Stimulated activated CD8-positive, alpha-beta memory T cell treated with anti-CD3 and anti-CD28 coated beads, Interleukin-7, amount 100 ng/mL, for 24 hours (primary cell): ENCODE results near the gene WDTC1.

Source experiments
- DNase-seq: peaks from one replicate; pipeline ENCODE4 v3.0.0-alpha.2; 2020; ENCODE audit warnings: low read depth

Gene WDTC1

DNA sequence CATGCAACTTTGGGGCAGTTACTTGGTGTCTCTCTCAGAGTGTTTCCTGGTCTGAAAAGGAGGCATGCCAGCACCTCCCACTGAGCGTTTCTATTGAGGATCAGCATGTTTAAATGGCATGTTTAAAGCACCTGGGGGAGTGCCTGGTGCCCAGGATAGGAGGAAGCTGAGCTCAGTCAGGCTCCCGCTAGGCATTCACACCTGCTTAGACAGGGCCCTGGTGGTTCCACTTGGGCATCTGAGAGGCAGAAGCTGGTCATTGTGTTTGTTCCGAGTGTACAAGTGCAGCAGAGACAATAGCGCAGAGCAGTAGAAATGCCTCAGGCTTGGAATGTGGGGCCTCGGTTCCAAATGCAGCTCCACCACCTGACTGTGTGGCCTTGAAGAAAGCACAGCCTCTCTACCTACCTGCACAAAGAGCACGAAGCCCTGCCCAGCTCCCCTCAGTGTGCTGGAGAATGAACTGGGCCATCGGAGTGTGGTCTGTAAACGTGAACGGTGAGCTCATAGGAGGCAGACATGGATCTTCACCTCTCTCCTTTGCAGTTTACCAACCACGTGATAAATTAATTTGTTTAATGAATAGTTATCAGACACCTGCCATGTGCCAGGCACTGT is 67.3 kb downstream of the WDTC1 start:
- no peak for DNase-seq

DNA sequence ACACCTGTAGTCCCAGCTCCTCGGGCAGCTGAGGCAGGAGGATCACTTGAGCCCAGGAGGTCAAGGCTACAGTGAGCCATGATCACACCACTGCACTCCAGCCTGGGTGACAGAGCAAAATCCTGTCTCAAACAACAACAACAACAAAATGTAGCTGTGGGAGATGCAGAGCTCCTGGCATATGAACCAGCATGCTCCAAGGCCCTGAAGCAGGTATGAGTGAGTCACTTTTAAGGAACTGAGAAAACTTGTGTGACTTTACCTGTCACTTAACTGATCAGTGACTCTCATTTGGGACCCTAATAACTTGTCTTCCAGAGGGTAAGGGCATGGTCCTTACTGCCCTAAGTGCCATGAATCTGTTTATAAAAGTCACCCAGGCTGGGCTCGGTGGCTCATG is 68.2 kb downstream of the WDTC1 start:
- no peak for DNase-seq

DNA sequence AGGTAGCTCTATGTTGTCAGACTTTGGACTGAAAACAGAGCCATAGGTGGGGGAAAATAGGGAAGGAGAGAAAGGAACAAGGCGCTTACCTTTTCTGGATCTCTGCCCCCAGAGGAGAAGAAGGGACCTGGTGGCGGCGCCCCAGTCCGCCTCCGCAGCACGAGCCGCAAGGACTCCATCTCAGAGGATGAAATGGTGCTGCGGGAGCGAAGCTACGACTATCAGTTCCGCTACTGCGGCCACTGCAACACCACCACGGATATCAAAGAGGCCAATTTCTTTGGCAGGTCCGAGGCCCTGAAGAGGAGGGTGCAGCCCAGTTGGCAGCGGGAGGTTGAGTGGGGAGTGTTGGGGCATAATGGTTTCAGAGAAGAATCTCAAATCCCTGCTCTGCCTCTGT is 69.1 kb downstream of the WDTC1 start:
- DNase-seq, result no peak

DNA sequence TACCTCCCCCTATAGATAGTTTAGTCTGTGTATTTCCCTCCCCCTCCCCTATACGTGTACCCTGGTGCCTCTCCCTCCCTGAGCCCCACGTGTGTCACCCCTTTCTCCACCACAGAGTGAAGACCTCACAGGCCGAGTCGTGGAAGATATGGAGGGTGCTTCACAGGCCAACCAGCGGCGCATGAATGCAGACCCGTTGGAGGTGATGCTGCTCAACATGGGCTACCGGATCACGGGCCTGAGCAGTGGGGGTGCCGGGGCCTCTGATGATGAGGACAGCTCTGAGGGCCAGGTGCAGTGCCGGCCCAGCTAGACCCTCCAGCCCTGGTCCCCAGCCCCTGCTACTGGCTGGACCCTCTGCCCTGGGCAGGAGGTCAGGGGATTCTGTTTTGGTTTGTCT is 71.6 kb downstream of the WDTC1 start:
- DNase-seq, result no peak

DNA sequence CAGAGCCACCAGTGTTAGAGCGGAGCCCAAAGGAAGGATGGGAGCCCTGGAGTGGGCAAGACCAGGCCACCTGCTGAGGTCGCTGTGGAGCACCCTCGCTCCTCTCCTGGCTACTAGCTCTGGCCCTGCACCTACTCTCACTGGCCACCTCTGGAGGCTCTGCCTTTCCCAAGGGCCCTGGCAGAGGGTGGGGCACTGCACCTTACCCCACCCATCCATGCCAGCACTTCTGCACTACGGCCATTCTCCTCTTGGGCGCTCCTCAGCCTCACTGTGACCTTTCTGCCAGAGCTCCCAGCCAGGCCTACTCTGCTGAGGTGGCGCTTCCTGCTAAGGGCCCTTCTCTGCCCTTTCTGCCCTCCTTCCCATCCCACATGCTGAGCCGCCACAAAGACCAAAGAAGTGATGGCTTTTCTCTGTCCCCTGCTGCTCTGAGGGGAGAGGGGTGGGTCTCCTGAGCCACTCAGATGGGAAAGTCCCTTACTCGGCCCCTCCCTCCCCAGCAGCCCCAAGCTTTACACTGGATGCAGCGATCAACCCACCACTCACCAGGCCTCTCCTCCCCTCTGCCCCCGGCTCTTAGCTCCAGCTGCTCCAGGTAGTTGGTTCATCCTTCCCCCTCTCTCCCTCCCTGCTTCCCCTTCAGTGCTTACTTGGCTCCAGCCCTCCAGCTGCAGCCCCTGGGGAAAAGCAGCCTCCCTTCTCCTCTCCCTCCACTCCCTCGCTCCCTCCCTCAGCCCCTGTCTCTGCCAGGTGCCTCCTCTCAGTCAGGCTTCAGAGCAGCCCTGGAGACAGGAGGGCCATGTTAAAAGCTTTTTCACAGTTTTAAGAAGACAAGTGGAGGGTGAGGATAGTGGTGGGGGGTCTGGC is 72.7 kb downstream of the WDTC1 start:
- no peak for DNase-seq

GRCh38 chr1:27307874-27308598 is 73.6 kb downstream of the WDTC1 start:
- no peak for DNase-seq

DNA sequence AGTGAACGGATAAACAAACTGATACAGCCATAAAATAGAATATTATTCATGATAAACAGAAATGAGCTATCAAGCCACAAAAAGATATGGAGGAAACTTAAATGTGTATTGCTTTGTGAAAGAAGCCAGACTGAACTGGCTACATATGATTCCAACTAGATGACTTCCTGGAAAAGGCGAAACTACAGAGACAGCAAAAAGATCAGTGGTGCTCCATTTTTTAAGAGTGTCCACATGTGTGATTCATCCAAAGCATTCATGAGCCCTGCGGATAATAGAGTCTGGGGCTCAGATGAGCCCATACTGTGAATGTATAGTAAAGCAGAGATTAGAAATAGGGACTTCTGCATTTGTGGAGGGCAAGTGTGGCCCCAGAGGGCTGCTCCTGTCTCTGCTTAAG is 79.7 kb downstream of the WDTC1 start:
- no peak for DNase-seq

DNA sequence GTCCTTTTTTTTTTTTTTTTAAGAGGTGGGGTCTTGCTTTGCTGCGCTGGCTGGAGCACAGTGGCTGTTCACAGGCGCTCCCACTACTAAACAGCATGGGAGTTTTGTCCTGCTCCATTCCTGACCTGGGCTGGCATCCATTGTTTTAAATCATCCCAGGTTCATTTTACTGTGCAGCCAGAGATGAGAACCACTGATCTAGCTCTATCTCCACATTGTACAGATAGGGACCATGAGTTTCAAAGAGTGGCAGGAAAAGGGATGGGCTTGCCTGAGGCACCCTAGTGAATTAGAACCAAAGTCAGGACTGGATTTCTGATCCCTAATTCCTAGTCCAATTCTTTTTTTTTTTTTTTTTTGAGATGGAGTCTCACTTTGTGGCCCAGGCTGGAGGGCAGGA is 80.3 kb downstream of the WDTC1 start:
- DNase-seq, result no peak

GRCh38 chr1:27316860-27317259 is 82.4 kb downstream of the WDTC1 start:
- DNase-seq, result no peak

DNA sequence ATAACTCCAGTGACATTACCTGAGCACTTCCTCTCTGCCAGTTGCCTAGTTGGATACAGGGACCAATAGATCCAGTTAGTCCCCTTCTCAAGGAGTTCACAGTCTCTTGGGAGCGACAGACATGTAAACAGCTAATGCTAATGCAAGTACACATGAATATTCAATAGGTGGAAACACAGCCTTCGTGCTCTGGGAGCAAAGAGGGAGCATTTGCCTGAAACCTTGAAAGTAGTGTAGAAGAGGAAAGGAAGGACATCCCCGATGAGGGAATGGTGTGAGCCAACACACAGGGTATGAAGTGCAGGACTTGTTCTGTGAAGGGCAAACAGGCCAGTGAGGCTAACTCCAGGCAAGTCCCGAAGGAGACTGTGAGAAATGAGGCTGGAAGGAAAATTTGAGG is 83.7 kb downstream of the WDTC1 start:
- no peak for DNase-seq

DNA sequence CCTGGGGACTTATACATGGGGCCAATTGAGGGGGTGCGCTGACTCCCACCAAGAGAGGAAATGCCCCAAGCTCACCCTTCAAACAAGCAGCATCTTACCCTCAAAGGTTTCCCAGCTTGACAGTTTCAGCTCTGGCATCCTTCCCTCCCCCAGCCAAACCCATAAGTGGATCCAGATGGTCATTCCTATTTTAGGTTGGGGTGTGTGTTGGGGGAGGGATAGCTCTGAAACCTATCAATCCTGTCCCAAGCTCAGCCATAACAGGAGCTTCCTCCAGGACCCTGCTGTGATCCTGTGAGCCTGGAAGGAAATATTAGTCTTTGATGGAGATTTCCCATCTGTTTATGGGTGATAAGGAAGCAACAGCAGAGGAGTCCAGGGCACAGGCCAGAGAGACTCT is 84.2 kb downstream of the WDTC1 start:
- no peak for DNase-seq

- DNase-seq, result peak; percentile 93
Observed at GRCh38 chr1:27321813-27322568, 87.6 kb downstream of the WDTC1 start, which contains the start of gene TMEM222. TSS of gene TMEM222 (plus strand) at chr1:27322163. CDS start at chr1:27322198, 35 bp downstream.

- DNase-seq, result no peak
Observed at GRCh38 chr1:27322569-27323240, 88.3 kb downstream of the WDTC1 start.

DNA sequence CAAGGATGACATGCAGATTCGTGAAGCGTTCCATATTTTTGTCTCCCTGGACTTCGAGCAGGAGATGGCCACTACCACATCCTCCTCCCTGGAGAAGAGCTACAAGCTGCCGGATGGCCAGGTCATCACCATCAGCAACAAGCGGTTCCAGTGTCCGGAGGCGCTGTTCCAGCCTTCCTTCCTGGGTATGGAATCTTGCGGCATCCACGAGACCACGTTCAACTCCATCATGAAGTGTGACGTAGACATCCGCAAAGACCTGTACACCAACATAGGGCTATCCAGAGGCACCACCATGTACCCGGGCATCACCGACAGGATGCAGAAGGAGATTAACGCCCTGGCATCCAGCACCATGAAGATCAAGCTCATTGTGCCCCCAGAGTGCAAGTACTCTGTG is 90.9 kb downstream of the WDTC1 start:
- no peak for DNase-seq

GRCh38 chr1:27327964-27328363 is 93.5 kb downstream of the WDTC1 start:
- no peak for DNase-seq

GRCh38 chr1:27330786-27331185 is 96.4 kb downstream of the WDTC1 start:
- no peak for DNase-seq

GRCh38 chr1:27331426-27331825 is 97.0 kb downstream of the WDTC1 start:
- no peak for DNase-seq

- DNase-seq, result no peak
Observed at GRCh38 chr1:27331922-27332321, 97.5 kb downstream of the WDTC1 start.

GRCh38 chr1:27332536-27333281 is 98.3 kb downstream of the WDTC1 start:
- DNase-seq, result no peak

DNA sequence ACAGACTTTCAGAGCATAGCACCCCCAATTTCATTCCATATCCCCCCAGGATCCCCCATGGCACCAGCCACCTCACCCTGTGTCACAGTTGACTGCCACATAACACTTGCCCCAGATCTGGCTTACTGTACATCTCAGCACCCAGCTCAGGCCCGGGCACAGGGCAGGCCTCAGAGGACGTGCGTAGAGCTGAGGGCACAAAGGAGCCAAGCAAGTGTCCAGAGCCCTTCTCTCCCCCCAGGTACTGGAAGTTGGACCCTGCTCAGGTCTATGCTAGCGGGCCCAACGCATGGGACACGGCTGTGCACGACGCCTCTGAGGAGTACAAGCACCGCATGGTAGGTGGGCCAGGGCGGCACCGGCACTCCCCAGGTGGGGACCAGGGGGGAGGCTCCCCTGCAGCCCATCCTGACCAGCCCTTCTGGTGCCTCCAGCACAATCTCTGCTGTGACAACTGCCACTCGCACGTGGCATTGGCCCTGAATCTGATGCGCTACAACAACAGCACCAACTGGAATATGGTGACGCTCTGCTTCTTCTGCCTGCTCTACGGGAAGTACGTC is 99.4 kb downstream of the WDTC1 start:
- no peak for DNase-seq
